Natural killer cell (primary cell): ENCODE results near the gene KIF1B. TPM values are rescaled to one million over a fixed set of nuclear protein-coding genes. Genes with fewer than 3 reads are reported as not detected.
A peak's percentile ranks its signal among the peaks of the same experiment; 100 is the strongest.

ENCODE experiments used
- ATAC-seq, 3 donors: fragments of 150-1000 bp in 2 of 3; fragments of 200-7000 bp in 1 of 3; cut with Tn5 transposase; 1 replicate in 1 of 3; 2 replicates in 2 of 3; pipeline ENCODE4 v1.10.0; 2021; ENCODE audit warnings: mild to moderate bottlenecking in 2 of 3, moderate library complexity in 2 of 3
- DNase-seq, 2 donors: peaks; one replicate each; pipeline versions ENCODE4 v3.0.0 to v3.0.0-alpha.2; 2013 to 2021; ENCODE audit warnings: mixed read lengths in 1 of 2
- H3K27ac ChIP-seq: one replicate; pipeline ENCODE4 v1.5.1; 2013; ENCODE audit warnings: mild to moderate bottlenecking, low read length
- H3K27me3 ChIP-seq: one replicate; pipeline ENCODE4 v1.6.1; 2013; ENCODE audit warnings: low read length; ENCODE audit not compliant: control insufficient read depth, insufficient read depth
- H3K36me3 ChIP-seq: one replicate; pipeline ENCODE4 v1.6.1; 2013; ENCODE audit warnings: low read length; ENCODE audit not compliant: control insufficient read depth, insufficient read depth
- H3K4me1 ChIP-seq: one replicate; pipeline ENCODE4 v1.6.1; 2013; ENCODE audit warnings: low read length; ENCODE audit not compliant: control insufficient read depth, insufficient read depth
- H3K4me3 ChIP-seq: one replicate; pipeline ENCODE4 v1.5.1; 2013; ENCODE audit warnings: low read length
- H3K9me3 ChIP-seq: one replicate; pipeline ENCODE4 v1.6.1; 2013; ENCODE audit warnings: low read length; ENCODE audit not compliant: control insufficient read depth, insufficient read depth
- H3K27ac Mint-ChIP-seq, 2 donors: one replicate each; pipeline ENCODE4 v1.8.0; 2022; ENCODE audit warnings: mild to moderate bottlenecking in 2 of 2, mixed read lengths in 2 of 2, moderate library complexity in 1 of 2
- H3K27me3 Mint-ChIP-seq, 2 donors: one replicate each; pipeline ENCODE4 v1.8.0; 2022; ENCODE audit warnings: low read depth in 2 of 2, mixed read lengths in 2 of 2
- H3K36me3 Mint-ChIP-seq: one replicate; pipeline ENCODE4 v1.8.0; 2022; ENCODE audit warnings: mixed read lengths
- H3K4me1 Mint-ChIP-seq, 2 donors: one replicate each; pipeline ENCODE4 v1.8.0; 2022; ENCODE audit warnings: mixed read lengths in 2 of 2
- H3K4me3 Mint-ChIP-seq: one replicate; pipeline ENCODE4 v1.8.0; 2022; ENCODE audit warnings: mild to moderate bottlenecking, moderate library complexity, mixed read lengths
- H3K9me3 Mint-ChIP-seq, 2 donors: one replicate each; pipeline ENCODE4 v1.8.0; 2022; ENCODE audit warnings: mixed read lengths in 2 of 2
- WGBS: methylation state at CpG from one replicate; pipeline ENCODE4 v1.1.7; 2013; ENCODE audit warnings: missing lambda C conversion rate; ENCODE audit not compliant: insufficient coverage; 5-methylcytosine and 5-hydroxymethylcytosine counted together
- intact Hi-C: fragments of 100-400 bp; cut with micrococcal nuclease; formaldehyde crosslinking; loops from one replicate; pipeline ENCODE4 v1.14.2; 2022
- total RNA-seq, 4 donors: library from RNA; stranded (reverse); fragments of 120-200 nt in 1 of 4; gene quantifications; one replicate each; pipeline versions ENCODE4 v1.2.3 to v1.2.4, GENCODE V29; 2013 to 2022
- TF ChIP-seq, protein P1 (sequence below): fragments of 200-600 bp; IDR thresholded peaks from one replicate; pipeline ENCODE4 v1.8.0; 2022; ENCODE audit warnings: antibody characterized with exemption

KIF1B gene
- total RNA-seq, 3 donors from 2014 or later (not counting 1 experiment from before 2014, with no cell fraction given): 15.2 to 22.0 (median 16.3) TPM

DNA sequence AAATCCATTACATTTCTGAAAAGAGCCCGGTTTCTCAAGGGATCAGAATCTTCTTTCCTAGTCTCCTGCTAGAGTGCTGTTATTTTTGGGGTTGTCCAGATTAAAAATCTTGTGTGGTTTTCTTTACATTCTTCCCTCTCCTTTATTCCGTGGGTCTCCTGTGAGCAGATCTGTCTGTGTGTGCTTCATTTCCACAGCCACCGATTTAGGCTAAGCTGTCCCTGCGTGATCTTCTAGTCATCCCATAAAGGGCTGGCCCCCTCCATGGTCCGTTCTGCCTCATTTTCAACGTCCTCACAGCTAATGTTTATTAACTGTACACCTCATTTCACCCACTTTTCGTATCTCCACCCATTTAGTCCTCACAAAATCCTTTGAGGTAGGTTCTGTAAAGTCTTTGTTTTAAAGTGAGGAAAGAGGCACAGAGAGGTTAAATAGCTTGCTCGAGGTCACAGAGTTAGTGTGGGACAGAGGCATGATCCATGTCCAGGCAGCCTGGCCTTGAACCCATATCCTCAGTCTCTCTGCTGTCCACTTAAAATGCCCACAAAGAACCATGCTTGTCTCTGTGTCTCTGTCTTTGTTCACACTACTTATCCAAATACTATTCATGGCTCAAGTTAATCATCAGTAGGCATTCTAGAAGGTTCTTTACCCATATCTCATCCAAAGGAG is 38.2 kb upstream of the KIF1B start:
- intact Hi-C loops: no loop called here
- 94% methylated on average over 6 of the region's 8 CpGs for WGBS
- H3K27ac ChIP-seq: no peak overlapping the region
- H3K27me3 Mint-ChIP-seq: no peaks in the 10 kb centered on the region
- H3K27ac Mint-ChIP-seq: peak overlapping the region in 1 of 2 donors; percentile 22
- H3K27me3 ChIP-seq: no peaks in the 10 kb centered on the region
- peaks cover 0 to 5% of the 10 kb centered on the region in 2 donors for H3K4me1 Mint-ChIP-seq
- DNase-seq: no peak
- H3K36me3 Mint-ChIP-seq: peaks cover 23% of the 10 kb centered on the region
- TF ChIP-seq, protein P1, sequence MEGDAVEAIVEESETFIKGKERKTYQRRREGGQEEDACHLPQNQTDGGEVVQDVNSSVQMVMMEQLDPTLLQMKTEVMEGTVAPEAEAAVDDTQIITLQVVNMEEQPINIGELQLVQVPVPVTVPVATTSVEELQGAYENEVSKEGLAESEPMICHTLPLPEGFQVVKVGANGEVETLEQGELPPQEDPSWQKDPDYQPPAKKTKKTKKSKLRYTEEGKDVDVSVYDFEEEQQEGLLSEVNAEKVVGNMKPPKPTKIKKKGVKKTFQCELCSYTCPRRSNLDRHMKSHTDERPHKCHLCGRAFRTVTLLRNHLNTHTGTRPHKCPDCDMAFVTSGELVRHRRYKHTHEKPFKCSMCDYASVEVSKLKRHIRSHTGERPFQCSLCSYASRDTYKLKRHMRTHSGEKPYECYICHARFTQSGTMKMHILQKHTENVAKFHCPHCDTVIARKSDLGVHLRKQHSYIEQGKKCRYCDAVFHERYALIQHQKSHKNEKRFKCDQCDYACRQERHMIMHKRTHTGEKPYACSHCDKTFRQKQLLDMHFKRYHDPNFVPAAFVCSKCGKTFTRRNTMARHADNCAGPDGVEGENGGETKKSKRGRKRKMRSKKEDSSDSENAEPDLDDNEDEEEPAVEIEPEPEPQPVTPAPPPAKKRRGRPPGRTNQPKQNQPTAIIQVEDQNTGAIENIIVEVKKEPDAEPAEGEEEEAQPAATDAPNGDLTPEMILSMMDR: no peak
- ATAC-seq: no peak
- H3K36me3 ChIP-seq: peaks cover 37% of the 10 kb centered on the region
- H3K9me3 Mint-ChIP-seq: peaks cover 0 to 4% of the 10 kb centered on the region in 2 donors
- no peak overlapping the region for H3K4me3 Mint-ChIP-seq
- peaks cover 9% of the 10 kb centered on the region for H3K4me1 ChIP-seq
- no peak overlapping the region for H3K4me3 ChIP-seq
- H3K9me3 ChIP-seq: no peaks in the 10 kb centered on the region

DNA sequence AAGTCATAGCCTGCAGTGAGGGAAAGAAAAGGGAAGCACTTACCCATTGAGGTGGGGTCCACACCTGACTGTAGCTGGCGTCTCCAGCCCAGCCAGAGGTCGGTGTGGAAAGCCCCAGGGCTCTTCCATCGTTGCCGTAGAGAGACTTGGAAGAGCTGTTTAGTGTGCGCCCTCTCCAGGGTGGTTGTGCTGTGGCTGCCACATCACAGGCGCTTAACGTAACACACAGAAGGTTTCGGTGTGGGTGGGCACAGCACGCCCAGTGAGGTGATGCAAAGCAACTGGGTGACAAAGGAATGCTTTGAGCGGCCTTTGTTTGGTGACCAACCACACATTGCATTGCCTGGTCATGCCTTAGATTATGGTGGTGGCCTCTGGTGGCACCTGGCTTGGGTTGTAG is 36.8 kb upstream of the KIF1B start:
- no peaks in the 10 kb centered on the region for H3K9me3 ChIP-seq
- peaks cover 0 to 4% of the 10 kb centered on the region in 2 donors for H3K9me3 Mint-ChIP-seq
- peaks cover 32% of the 10 kb centered on the region for H3K36me3 ChIP-seq
- H3K4me1 ChIP-seq: peaks cover 9% of the 10 kb centered on the region
- no peak overlapping the region for H3K27ac ChIP-seq
- peaks cover 23% of the 10 kb centered on the region for H3K36me3 Mint-ChIP-seq
- TF ChIP-seq, protein P1: no peak
- WGBS: 92% methylated on average over 10 of the region's 10 CpGs
- H3K4me3 Mint-ChIP-seq: no peak overlapping the region
- H3K27ac Mint-ChIP-seq: no peak overlapping the region
- no peak for ATAC-seq
- H3K4me1 Mint-ChIP-seq: peaks cover 0 to 5% of the 10 kb centered on the region in 2 donors
- H3K27me3 ChIP-seq: no peaks in the 10 kb centered on the region
- intact Hi-C loops: no loop called here
- H3K27me3 Mint-ChIP-seq: no peaks in the 10 kb centered on the region
- no peak for DNase-seq
- no peak overlapping the region for H3K4me3 ChIP-seq

GRCh38 chr1:10177876-10178275 is 32.5 kb upstream of the KIF1B start:
- H3K4me3 Mint-ChIP-seq: no peak overlapping the region
- 89% methylated on average over 5 of the region's 5 CpGs for WGBS
- no peak overlapping the region for H3K27ac ChIP-seq
- no peaks in the 10 kb centered on the region for H3K27me3 ChIP-seq
- no peaks in the 10 kb centered on the region for H3K4me1 ChIP-seq
- H3K27ac Mint-ChIP-seq: no peak overlapping the region
- peaks cover 0 to 4% of the 10 kb centered on the region in 2 donors for H3K9me3 Mint-ChIP-seq
- H3K9me3 ChIP-seq: no peaks in the 10 kb centered on the region
- H3K4me1 Mint-ChIP-seq: no peaks in the 10 kb centered on the region
- peaks cover 20% of the 10 kb centered on the region for H3K36me3 ChIP-seq
- TF ChIP-seq, protein P1: no peak
- ATAC-seq (no peak), DNase-seq (no peak)
- intact Hi-C loops: no loop called here
- peaks cover 28% of the 10 kb centered on the region for H3K36me3 Mint-ChIP-seq
- H3K4me3 ChIP-seq: no peak overlapping the region
- no peaks in the 10 kb centered on the region for H3K27me3 Mint-ChIP-seq
